Naive thymus-derived CD8-positive, alpha-beta T cell (primary cell): Measurements from ENCODE around the gene EMC7. TPM values are rescaled to one million over a fixed set of nuclear protein-coding genes. Genes with fewer than 3 reads are reported as not detected.

Experiments
- ATAC-seq, 2 donors: fragments of 150-1000 bp; cut with Tn5 transposase in 1 of 2; sonication (Bioruptor Pico), chemical (Tn5 transposase) in 1 of 2; 1 replicate in 1 of 2; 2 replicates in 1 of 2; pipeline ENCODE4 v1.10.0; 2021; ENCODE audit warnings: mild to moderate bottlenecking in 2 of 2, moderate library complexity in 2 of 2
- POLR2A ChIA-PET: fragments of 350-600 bp; sonication (Branson Sonifier 250); formaldehyde crosslinking; loops from one replicate; lab custom pipeline; 2021; ENCODE audit warnings: antibody characterized with exemption; lab: Charles Lee
- DNase-seq, 10 donors: peaks; one replicate each; pipeline versions ENCODE4 v3.0.0 to v3.0.0-alpha.2; 2020 to 2022
- H3K27ac Mint-ChIP-seq, 10 donors: one replicate each; pipeline ENCODE4 v1.8.0; 2020 to 2022; ENCODE audit warnings: mild to moderate bottlenecking in 10 of 10, mixed read lengths in 10 of 10, moderate library complexity in 4 of 10, inconsistent platforms in 1 of 10
- H3K27me3 Mint-ChIP-seq, 5 donors: one replicate each; pipeline ENCODE4 v1.8.0; 2021 to 2022; ENCODE audit warnings: mixed read lengths in 5 of 5
- H3K36me3 Mint-ChIP-seq, 3 donors: one replicate each; pipeline ENCODE4 v1.8.0; 2020 to 2022; ENCODE audit warnings: mixed read lengths in 3 of 3, mild to moderate bottlenecking in 2 of 3, inconsistent platforms in 1 of 3
- H3K4me1 Mint-ChIP-seq, 4 donors: one replicate each; pipeline ENCODE4 v1.8.0; 2021 to 2022; ENCODE audit warnings: mixed read lengths in 4 of 4
- H3K4me3 Mint-ChIP-seq, 10 donors: one replicate each; pipeline ENCODE4 v1.8.0; 2020 to 2022; ENCODE audit warnings: mild to moderate bottlenecking in 10 of 10, mixed read lengths in 10 of 10, moderate library complexity in 6 of 10, inconsistent platforms in 1 of 10
- H3K9me3 Mint-ChIP-seq, 9 donors: one replicate each; pipeline ENCODE4 v1.8.0; 2020 to 2022; ENCODE audit warnings: mixed read lengths in 9 of 9, mild to moderate bottlenecking in 3 of 9, inconsistent platforms in 1 of 9, moderate library complexity in 1 of 9
- polyA plus RNA-seq, 3 donors: library from polyadenylated mRNA; unstranded; fragments of 300-500 nt; fragmentation: Illumina TruSeq; gene quantifications; one replicate each; pipeline ENCODE4 v1.2.3, GENCODE V29; 2021
- total RNA-seq, 8 experiments: library from RNA in 2 of 8; stranded (reverse) in 2 of 8; gene quantifications; one replicate each; pipeline ENCODE4 v1.2.3 and lab custom pipeline; 2021 to 2026

Gene EMC7
- total and polyA plus RNA-seq, 5 experiments from 2014 or later = 32.9 to 116 (median 88.0) TPM

DNA sequence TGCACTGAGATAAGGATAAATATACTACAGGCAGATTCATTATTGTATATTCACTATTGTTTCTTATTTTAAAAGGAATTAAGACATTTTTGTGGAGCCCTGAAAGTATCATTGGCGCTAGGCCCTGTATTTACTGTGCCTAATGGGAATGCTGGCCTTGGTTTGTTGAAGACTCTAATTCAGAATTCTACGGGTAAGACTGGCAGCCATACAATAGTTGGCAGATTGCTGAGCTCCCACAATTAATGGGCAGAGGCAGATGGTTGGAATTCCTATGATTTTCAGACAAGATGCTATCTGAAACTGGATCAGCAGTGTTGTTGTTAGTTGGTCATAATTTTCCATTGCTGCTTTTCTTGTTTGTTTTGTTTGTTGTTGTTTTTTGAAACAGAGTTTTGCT is 15.0 kb upstream of the EMC7 start:
- POLR2A ChIA-PET = no interaction called here
- Mint-ChIP-seq H3K9me3 (no peaks in the 10 kb centered on the region), H3K36me3 (no peaks in the 10 kb centered on the region), H3K27ac (no peak overlapping the region), H3K4me3 (no peak overlapping the region), H3K4me1 (peaks cover 0 to 1% (median 0%) of the 10 kb centered on the region in 4 donors), H3K27me3 (peaks cover 10 to 33% (median 18%) of the 10 kb centered on the region in 5 donors)
- ATAC-seq (no peak), DNase-seq (no peak)

DNA sequence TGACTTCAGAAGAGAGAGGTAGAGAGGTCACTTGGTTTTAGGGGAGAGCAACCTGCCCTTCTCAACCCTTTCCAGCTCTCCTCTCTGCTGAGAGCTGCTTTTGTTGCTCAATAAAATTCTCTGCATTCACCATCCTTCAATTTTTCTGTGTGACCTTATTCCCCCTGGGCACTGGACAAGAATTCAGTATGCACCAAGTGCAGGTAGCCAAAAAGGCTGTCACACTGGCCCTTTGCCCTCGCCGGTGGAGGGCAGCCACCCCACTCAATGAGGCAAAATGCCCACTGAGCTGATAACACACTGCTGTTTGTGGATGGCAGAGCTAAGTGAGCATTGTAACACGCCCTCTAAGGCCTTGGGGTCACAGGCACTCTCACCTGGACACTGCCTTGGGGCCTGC is 13.1 kb upstream of the EMC7 start:
- H3K4me3 Mint-ChIP-seq = no peak overlapping the region
- no peaks in the 10 kb centered on the region for H3K4me1 Mint-ChIP-seq
- no peaks in the 10 kb centered on the region for H3K9me3 Mint-ChIP-seq
- ATAC-seq = no peak
- no peak for DNase-seq
- POLR2A ChIA-PET = no interaction called here
- H3K27me3 Mint-ChIP-seq = peaks cover 4 to 21% (median 13%) of the 10 kb centered on the region in 5 donors
- no peak overlapping the region for H3K27ac Mint-ChIP-seq
- no peaks in the 10 kb centered on the region for H3K36me3 Mint-ChIP-seq

DNA sequence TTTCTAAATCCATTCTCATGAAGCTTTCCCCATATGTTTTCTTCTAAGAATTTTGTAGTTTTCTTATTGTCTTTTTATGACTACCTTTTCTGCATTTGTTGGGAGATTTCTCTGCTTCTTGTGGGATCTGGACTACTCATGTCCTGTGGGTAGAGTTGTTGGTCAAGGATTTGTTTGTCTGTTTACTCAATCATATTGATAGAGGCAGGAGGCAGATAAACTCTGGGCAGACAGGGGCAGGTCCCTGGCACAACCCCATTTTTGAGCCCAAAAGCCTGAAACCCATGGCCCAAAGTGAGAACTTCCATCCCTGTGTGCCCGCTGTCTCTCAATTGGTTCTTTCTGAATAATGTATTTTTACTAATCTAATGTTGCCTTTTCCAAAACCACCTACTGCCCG is 12.6 kb upstream of the EMC7 start:
- ATAC-seq (no peak), DNase-seq (no peak)
- Mint-ChIP-seq H3K27me3 (peaks cover 4 to 21% (median 11%) of the 10 kb centered on the region in 5 donors), H3K9me3 (no peaks in the 10 kb centered on the region), H3K36me3 (no peaks in the 10 kb centered on the region), H3K27ac (no peak overlapping the region), H3K4me3 (no peak overlapping the region), H3K4me1 (no peaks in the 10 kb centered on the region)
- POLR2A ChIA-PET = no interaction called here

DNA sequence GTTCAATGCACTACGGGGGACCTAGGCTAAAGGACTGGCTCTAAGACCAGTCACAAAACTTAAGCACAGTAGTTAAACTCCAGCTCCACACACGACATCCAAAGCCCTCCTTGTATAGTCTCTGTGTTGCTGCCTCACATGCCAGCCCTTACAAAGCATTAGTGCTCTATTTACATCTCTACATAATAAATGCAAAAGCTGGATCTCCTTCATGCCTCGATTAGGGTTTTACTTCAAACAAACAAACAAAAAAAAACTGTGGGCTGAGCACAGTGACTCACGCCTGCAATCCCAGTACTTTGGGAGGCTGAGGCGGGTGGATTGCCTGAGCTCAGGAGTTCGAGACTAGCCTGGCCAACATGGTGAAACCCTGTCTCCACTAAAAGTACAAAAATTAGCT is 9.8 kb upstream of the EMC7 start:
- Mint-ChIP-seq H3K27me3 (peaks cover 0 to 17% (median 5%) of the 10 kb centered on the region in 5 donors), H3K36me3 (peaks cover 0 to under 1% (median 0%) of the 10 kb centered on the region in 3 donors), H3K4me3 (no peak overlapping the region), H3K4me1 (no peaks in the 10 kb centered on the region), H3K9me3 (peaks cover 0 to 1% (median 0%) of the 10 kb centered on the region in 9 donors), H3K27ac (no peak overlapping the region)
- POLR2A ChIA-PET = no interaction called here
- DNase-seq (no peak), ATAC-seq (no peak)

DNA sequence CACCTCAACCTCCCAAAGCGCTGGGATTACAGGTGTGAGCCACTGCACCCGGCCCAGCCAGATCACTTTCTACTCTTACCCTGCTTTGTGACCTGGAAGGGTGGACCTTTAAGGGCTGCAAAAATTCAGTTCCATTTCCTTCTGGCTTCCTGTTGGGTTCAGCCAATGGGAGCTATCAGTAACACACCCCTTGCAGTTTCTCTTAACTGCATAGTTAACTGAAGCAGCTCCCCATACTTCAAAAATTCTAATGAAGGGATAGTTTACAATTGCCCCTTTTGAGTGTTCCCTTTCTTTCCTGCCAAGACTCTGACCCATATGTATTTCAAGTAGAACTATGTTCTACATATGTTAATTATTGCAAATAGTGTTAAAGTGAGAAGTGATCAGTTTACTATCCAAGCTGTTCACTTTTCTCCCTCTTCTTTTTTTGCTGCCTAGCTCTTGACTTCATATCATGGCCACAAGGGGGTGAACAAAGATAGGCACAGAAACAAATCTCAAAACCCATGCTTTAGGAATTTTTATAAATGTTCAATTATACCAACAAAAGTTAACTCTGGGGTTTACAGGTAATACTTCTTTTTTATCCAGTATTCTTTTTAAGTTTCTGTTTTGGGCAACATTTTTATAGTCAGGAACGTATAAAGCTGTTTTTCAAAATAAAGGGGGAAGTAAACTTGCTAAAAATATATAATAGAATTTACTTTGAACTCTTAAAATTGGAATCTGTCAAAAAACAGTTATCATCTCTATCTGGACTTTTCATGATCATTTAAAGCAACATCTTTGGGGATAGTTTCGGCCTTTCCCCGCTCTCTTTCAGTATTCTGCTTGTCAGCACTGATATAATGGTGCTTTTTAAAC is 8.4 kb upstream of the EMC7 start:
- H3K9me3 Mint-ChIP-seq = peaks cover 0 to 7% (median 1%) of the 10 kb centered on the region in 9 donors
- POLR2A ChIA-PET = no interaction called here
- DNase-seq (peak in 2 of 10 donors; percentile 16 to 18), ATAC-seq (no peak)
- no peak overlapping the region for H3K4me3 Mint-ChIP-seq
- peaks cover 0 to 12% (median 5%) of the 10 kb centered on the region in 5 donors for H3K27me3 Mint-ChIP-seq
- H3K36me3 Mint-ChIP-seq = peaks cover 0 to 6% (median 2%) of the 10 kb centered on the region in 3 donors
- H3K27ac Mint-ChIP-seq = no peak overlapping the region
- H3K4me1 Mint-ChIP-seq = peaks cover 0 to 1% (median 0%) of the 10 kb centered on the region in 4 donors

DNA sequence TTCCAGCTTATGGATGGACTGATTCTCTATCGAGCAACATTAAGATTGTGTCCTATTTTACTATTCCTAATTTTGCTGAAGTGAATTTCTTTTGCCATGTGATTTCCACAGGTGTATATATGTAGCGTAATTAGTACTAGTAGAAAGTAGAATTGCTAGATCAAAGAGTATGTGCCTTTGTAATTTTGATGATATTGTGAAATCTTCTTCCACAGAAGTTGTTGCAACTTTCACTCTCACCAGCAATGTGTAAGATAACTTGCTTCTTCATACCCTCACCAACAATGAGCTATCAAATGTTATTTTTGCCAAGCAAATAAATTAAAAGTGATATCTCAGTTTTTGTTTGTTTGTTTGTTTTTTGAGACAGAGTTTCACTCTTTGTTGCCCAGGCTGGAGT is 5.7 kb upstream of the EMC7 start:
- Mint-ChIP-seq H3K36me3 (peaks cover 0 to 16% (median 9%) of the 10 kb centered on the region in 3 donors), H3K4me3 (no peak overlapping the region), H3K4me1 (peaks cover 1 to 15% (median 7%) of the 10 kb centered on the region in 4 donors), H3K9me3 (peaks cover 0 to 23% (median 14%) of the 10 kb centered on the region in 9 donors), H3K27me3 (no peaks in the 10 kb centered on the region), H3K27ac (no peak overlapping the region)
- no peak for DNase-seq
- POLR2A ChIA-PET = no interaction called here
- no peak for ATAC-seq

DNA sequence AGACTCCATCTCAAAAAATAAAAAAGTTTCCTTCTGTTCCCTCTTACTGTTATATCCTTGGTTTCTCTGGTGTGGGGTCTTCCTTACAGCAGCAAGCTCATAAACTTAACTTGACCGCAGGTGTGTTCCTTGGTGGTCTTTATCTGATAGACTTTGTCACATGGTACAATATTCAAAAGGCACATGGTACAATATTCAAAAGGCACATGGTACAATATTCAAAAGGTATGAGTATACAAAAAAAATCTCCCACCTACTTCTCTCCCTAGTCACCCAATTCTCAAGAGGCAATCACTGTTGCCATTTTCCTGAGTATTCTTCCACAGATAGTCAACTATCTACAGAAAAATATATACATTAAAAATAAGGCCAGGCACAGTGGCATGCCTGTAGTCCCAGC is 4.8 kb upstream of the EMC7 start:
- DNase-seq (no peak), ATAC-seq (no peak)
- H3K27me3 Mint-ChIP-seq = no peaks in the 10 kb centered on the region
- H3K4me1 Mint-ChIP-seq = peaks cover 4 to 22% (median 16%) of the 10 kb centered on the region in 4 donors
- POLR2A ChIA-PET = no interaction called here
- no peak overlapping the region for H3K4me3 Mint-ChIP-seq
- peaks cover 0 to 27% (median 18%) of the 10 kb centered on the region in 9 donors for H3K9me3 Mint-ChIP-seq
- peaks cover 0 to 16% (median 13%) of the 10 kb centered on the region in 3 donors for H3K36me3 Mint-ChIP-seq
- no peak overlapping the region for H3K27ac Mint-ChIP-seq

DNA sequence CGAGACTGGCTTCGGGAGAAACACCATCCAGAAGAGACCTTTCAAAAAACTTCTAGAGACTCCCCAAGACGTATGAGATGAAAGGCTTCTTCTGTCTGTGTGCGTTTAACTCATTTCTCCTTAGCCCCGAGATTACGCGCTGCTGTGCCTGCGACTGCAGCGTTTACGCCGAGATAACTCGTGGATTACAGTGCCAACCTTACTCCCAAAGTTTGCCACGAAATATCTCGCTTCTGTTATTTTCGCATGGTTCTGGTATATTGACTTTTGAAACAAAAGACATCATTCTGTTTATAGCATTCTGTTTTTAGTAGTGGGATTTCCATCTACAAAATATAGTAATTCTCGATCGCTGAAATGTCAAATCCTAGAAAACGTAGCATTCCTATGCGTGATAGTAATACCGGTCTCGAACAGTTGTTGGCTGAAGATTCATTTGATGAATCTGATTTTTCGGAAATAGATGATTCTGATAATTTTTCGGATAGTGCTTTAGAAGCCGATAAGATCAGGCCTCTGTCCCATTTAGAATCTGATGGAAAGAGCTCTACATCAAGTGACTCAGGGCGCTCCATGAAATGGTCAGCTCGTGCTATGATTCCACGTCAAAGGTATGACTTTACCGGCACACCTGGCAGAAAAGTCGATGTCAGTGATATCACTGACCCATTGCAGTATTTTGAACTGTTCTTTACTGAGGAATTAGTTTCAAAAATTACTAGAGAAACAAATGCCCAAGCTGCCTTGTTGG is 688 bp upstream of the EMC7 start:
- H3K9me3 Mint-ChIP-seq = peaks cover 0 to 27% (median 18%) of the 10 kb centered on the region in 9 donors
- peak overlapping the region; percentile 96 to 100 (median 98) for H3K27ac Mint-ChIP-seq
- peak overlapping the region; percentile 93 to 100 (median 99) for H3K4me3 Mint-ChIP-seq
- no peaks in the 10 kb centered on the region for H3K27me3 Mint-ChIP-seq
- peaks cover 11 to 53% (median 39%) of the 10 kb centered on the region in 4 donors for H3K4me1 Mint-ChIP-seq
- POLR2A ChIA-PET = interaction anchor here (0.7 to 3.5 kb wide), 13 partner anchors 26 to 886 kb away, joined by 3 to 32 read pairs (median 5); partner anchors contain the start of genes AVEN, EMC4, GOLGA8A and GOLGA8B
- H3K36me3 Mint-ChIP-seq = peaks cover 6 to 17% (median 13%) of the 10 kb centered on the region in 3 donors
- DNase-seq = no peak
- no peak for ATAC-seq

DNA sequence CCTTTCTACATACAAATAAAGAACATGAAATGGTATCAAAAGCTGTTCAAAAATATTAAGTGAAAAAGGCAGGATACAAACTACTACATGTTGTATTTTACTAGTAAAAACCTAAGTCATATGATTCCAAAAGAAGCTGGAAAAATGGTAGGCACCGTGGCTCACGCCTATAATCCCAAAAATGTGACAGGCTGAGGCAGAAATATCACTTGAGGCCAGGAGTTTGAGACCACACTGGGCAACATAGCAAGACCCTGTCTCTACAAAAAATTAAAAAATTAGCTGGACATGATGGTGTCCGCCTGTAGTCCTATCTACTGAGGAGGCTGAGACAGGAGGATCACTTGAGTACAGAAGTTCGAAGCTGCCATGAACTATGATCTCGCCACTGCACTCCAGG is 1.7 kb downstream of the EMC7 start:
- POLR2A ChIA-PET = interaction anchor here (2.2 to 3.5 kb wide), 3 partner anchors 60 to 267 kb away, joined by 19 to 32 read pairs (median 19); partner anchors contain the start of genes AVEN, EMC4 and LPCAT4
- no peak for DNase-seq
- no peak for ATAC-seq
- Mint-ChIP-seq H3K27me3 (no peaks in the 10 kb centered on the region), H3K4me3 (peak overlapping the region; percentile 8 to 99 (median 66)), H3K27ac (peak overlapping the region in 8 of 10 donors; percentile 37 to 98 (median 56)), H3K4me1 (peaks cover 9 to 55% (median 44%) of the 10 kb centered on the region in 4 donors), H3K9me3 (peaks cover 0 to 19% (median 14%) of the 10 kb centered on the region in 9 donors), H3K36me3 (peaks cover 6 to 22% (median 18%) of the 10 kb centered on the region in 3 donors)

DNA sequence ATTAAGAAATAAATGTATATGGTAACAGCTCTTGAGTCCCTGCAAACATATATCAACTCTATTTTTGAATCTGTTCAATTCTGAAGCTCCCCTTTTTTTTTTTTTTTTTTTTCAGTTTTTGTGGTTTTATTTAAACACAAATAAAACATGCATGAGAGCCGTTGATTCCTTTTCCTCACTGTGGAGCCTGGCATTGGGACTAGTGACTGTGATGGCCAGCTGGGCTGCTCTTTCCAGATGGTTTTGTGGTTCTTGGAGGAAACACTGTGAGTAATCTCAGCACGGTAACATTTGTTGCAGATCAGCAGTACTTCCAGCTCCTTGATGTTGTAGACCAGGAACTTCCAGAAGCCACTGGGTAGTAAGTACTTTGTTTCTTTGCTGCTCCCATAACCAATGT is 15.9 kb downstream of the EMC7 start:
- POLR2A ChIA-PET = interaction anchor here (0.6 to 0.7 kb wide), 3 partner anchors 46 to 283 kb away, joined by 3 read pairs; partner anchors contain the start of gene AVEN
- Mint-ChIP-seq H3K4me3 (no peak overlapping the region), H3K9me3 (no peaks in the 10 kb centered on the region), H3K27ac (no peak overlapping the region), H3K36me3 (peaks cover 5 to 76% (median 8%) of the 10 kb centered on the region in 3 donors), H3K27me3 (no peaks in the 10 kb centered on the region), H3K4me1 (peaks cover 0 to 3% (median 0%) of the 10 kb centered on the region in 4 donors)
- ATAC-seq (no peak), DNase-seq (no peak)

DNA sequence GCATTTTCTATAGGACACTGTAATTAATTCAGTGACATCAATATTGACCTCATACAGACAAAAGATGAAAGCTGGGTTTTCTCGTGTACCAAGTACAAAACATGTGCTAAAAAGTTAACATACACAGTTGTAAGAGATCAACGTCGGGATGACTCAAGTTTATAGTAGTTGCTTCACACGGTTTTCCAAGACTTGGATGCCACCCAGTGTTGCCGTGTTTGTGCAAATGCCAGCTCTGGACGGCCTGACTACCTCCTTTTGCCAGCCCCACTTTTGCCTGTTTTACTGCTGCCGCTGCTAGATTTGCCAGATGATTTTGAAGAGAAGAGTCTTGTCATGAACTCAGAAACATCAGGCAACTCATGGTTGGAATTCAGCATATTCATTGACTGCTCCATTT is 17.6 kb downstream of the EMC7 start:
- DNase-seq = no peak
- POLR2A ChIA-PET = no interaction called here
- peaks cover 0 to 3% (median 0%) of the 10 kb centered on the region in 4 donors for H3K4me1 Mint-ChIP-seq
- no peaks in the 10 kb centered on the region for H3K9me3 Mint-ChIP-seq
- no peak overlapping the region for H3K4me3 Mint-ChIP-seq
- no peak for ATAC-seq
- H3K27ac Mint-ChIP-seq = peak overlapping the region in 1 of 10 donors; percentile 44
- H3K27me3 Mint-ChIP-seq = no peaks in the 10 kb centered on the region
- peaks cover 2 to 63% (median 5%) of the 10 kb centered on the region in 3 donors for H3K36me3 Mint-ChIP-seq

DNA sequence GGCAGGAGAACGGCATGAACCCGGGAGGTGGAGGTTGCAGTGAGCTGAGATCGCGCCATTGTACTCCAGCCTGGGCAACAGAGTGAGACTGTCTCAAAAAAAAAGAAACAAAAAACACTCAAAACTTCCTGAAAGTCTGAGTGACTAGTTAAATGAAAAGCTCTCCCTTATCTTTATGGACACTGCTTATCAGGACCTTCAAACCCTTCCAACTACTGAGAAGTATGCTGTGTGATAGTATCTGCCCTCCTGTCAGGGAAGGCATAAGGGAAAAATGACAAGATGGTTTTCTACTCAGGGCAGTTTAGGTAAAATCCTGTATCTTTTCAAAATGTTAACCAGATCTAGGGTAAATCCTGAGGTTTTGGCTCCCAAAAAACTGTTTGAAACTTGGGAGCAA is 21.8 kb downstream of the EMC7 start:
- ATAC-seq (no peak), DNase-seq (no peak)
- H3K4me3 Mint-ChIP-seq = no peak overlapping the region
- H3K4me1 Mint-ChIP-seq = no peaks in the 10 kb centered on the region
- POLR2A ChIA-PET = no interaction called here
- H3K27me3 Mint-ChIP-seq = no peaks in the 10 kb centered on the region
- H3K27ac Mint-ChIP-seq = no peak overlapping the region
- peaks cover 0 to 34% (median 0%) of the 10 kb centered on the region in 3 donors for H3K36me3 Mint-ChIP-seq
- H3K9me3 Mint-ChIP-seq = no peaks in the 10 kb centered on the region
